Stimulated activated CD4-positive, alpha-beta T cell treated with anti-CD3 and anti-CD28 coated beads, Interleukin-15, amount 100 ng/mL, for 1 hour (primary cell): ENCODE results near the gene PGR.
"Not testable (repeated sequence)": the region's sequence is repeated elsewhere in the genome, so short reads cannot be mapped to it uniquely, and the experiment has no call there.

Experiments used
- DNase-seq, 2 donors: peaks; one replicate each; pipeline ENCODE4 v3.0.0-alpha.2; 2020; ENCODE audit warnings: low read depth in 1 of 2, low spot score in 1 of 2

The PGR gene

GRCh38 chr11:101082813-101083212 lies 46.8 kb downstream of the PGR start:
- no peak for DNase-seq

- no peak for DNase-seq
Observed at GRCh38 chr11:101063706-101064105, 65.9 kb downstream of the PGR start.

GRCh38 chr11:101061606-101062005 lies 68.0 kb downstream of the PGR start:
- no peak for DNase-seq

GRCh38 chr11:101059331-101059730 lies 70.3 kb downstream of the PGR start:
- no peak for DNase-seq

GRCh38 chr11:101053492-101053891 lies 76.1 kb downstream of the PGR start:
- no peak for DNase-seq

GRCh38 chr11:101051677-101052076 lies 77.9 kb downstream of the PGR start:
- DNase-seq, result no peak

GRCh38 chr11:101049813-101050212 lies 79.8 kb downstream of the PGR start:
- DNase-seq, result no peak

GRCh38 chr11:101049123-101049522 lies 80.5 kb downstream of the PGR start:
- no peak for DNase-seq

GRCh38 chr11:101048479-101048878 lies 81.1 kb downstream of the PGR start:
- no peak for DNase-seq

- DNase-seq, result no peak
Observed at GRCh38 chr11:101046947-101047346, 82.7 kb downstream of the PGR start.

GRCh38 chr11:101045415-101045814 lies 84.2 kb downstream of the PGR start:
- DNase-seq, result no peak

- no peak for DNase-seq
Observed at GRCh38 chr11:101043940-101044339, 85.7 kb downstream of the PGR start.

- DNase-seq, result no peak
Observed at GRCh38 chr11:101035872-101036271, 93.7 kb downstream of the PGR start.

GRCh38 chr11:101034076-101034475 lies 95.5 kb downstream of the PGR start:
- no peak for DNase-seq

- no peak for DNase-seq
Observed at GRCh38 chr11:101032991-101033390, 96.6 kb downstream of the PGR start.

GRCh38 chr11:101031713-101032112 lies 97.9 kb downstream of the PGR start:
- DNase-seq, result no peak

- DNase-seq, result no peak
Observed at GRCh38 chr11:101030692-101031091, 98.9 kb downstream of the PGR start.

- no peak for DNase-seq
Observed at GRCh38 chr11:101030015-101030414, 99.6 kb downstream of the PGR start.

GRCh38 chr11:101028644-101029043 lies 101.0 kb downstream of the PGR start:
- no peak for DNase-seq

GRCh38 chr11:101022256-101022655 lies 107.4 kb downstream of the PGR start:
- no peak for DNase-seq

GRCh38 chr11:101019870-101020269 lies 109.7 kb downstream of the PGR start:
- no peak for DNase-seq

GRCh38 chr11:101014600-101015285 lies 114.9 kb downstream of the PGR start:
- DNase-seq, result no peak

- DNase-seq, result not testable (repeated sequence)
Observed at GRCh38 chr11:101013702-101014101, 115.9 kb downstream of the PGR start.
